HepG2 (cell line): ENCODE measurements around the gene MED10. TPM values are rescaled to one million over a fixed set of nuclear protein-coding genes. Genes with fewer than 3 reads are reported as not detected.

Experiments used
- ATAC-seq: fragments of 200-7000 bp; cut with Tn5 transposase; 3 replicates; pipeline ENCODE4 v1.9.1; 2020; ENCODE audit warnings: mild to moderate bottlenecking, moderate library complexity
- BruUV-seq: library from RNA; stranded (reverse); fragments of 400-500 nt; replicated peaks from 2 replicates; lab custom pipeline; 2021; lab: Mats Ljungman, UMichigan
- CTCF ChIA-PET: fragments of 300-600 bp; formaldehyde crosslinking; extraction: SDS; loops from one replicate; lab custom pipeline; 2021; ENCODE audit warnings: low total read pairs, inconsistent platforms, low intra/inter-chr PET ratio; lab: Yijun Ruan, JAX
- POLR2A ChIA-PET: fragments of 350-600 bp; sonication (Branson Sonifier 250); formaldehyde crosslinking; loops from one replicate; lab custom pipeline; 2020; ENCODE audit warnings: antibody characterized with exemption, inconsistent platforms; lab: Yijun Ruan, JAX
- DNase-seq: peaks from one replicate; pipeline ENCODE4 v3.0.0-alpha.2; 2015; ENCODE audit warnings: low spot score
- FAIRE-seq: peaks from 3 replicates; lab custom pipeline; 2011; peaks lifted over from hg19 to GRCh38; lab: Jason Lieb, UNC
- H2AFZ ChIP-seq: one replicate; pipeline ENCODE4 v1.6.1; 2011; ENCODE audit warnings: low read length, inconsistent platforms
- H3K27ac ChIP-seq: fragments of 300-600 bp; 3 replicates; pipeline ENCODE4 v1.8.0; 2011; ENCODE audit warnings: mixed run types, mild to moderate bottlenecking, mixed read lengths, low read length, inconsistent platforms; ENCODE audit not compliant: insufficient read depth; ENCODE audit errors: extremely low read length
- H3K27me3 ChIP-seq, 2 experiments: fragments of 200-600 bp in 1 of 2; 2 replicates in 1 of 2; 3 replicates in 1 of 2; pipeline versions ENCODE4 v1.6.0 to v1.8.0; 2011; ENCODE audit warnings: low read length in 2 of 2, mild to moderate bottlenecking in 2 of 2, moderate library complexity in 2 of 2, inconsistent platforms in 1 of 2; ENCODE audit not compliant: insufficient read depth in 2 of 2, control insufficient read depth in 1 of 2
- H3K36me3 ChIP-seq, 2 experiments: fragments of 200-600 bp in 1 of 2; replicated peaks in 1 of 2; 2 replicates in 1 of 2; 3 replicates in 1 of 2; pipeline versions ENCODE4 v1.5.1 to v1.8.0; 2011; ENCODE audit warnings: low read length in 2 of 2, inconsistent platforms in 1 of 2; ENCODE audit not compliant: insufficient read depth in 2 of 2, control insufficient read depth in 1 of 2
- H3K4me1 ChIP-seq: 2 replicates; pipeline ENCODE4 v1.5.1; 2012; ENCODE audit warnings: low read length, inconsistent platforms; ENCODE audit not compliant: insufficient read depth
- H3K4me2 ChIP-seq: 2 replicates; pipeline ENCODE4 v1.6.0; 2011; ENCODE audit warnings: low read depth, low read length, inconsistent platforms
- H3K4me3 ChIP-seq, 3 experiments: fragments of 200-600 bp in 1 of 3; sonication (generic), shearing (Covaris generic) in 1 of 3; replicated peaks in 1 of 3; 2 replicates each; pipeline ENCODE4 v1.5.1; 2011 to 2016; ENCODE audit warnings: low read length in 3 of 3, inconsistent platforms in 2 of 3, low read depth in 2 of 3, mild to moderate bottlenecking in 2 of 3, control low read depth in 1 of 3, mixed read lengths in 1 of 3; ENCODE audit not compliant: insufficient read depth in 1 of 3
- H3K79me2 ChIP-seq: one replicate; pipeline ENCODE4 v1.6.1; 2011; ENCODE audit warnings: low read length, inconsistent platforms; ENCODE audit not compliant: insufficient read depth
- H3K9ac ChIP-seq: 2 replicates; pipeline ENCODE4 v1.6.0; 2011; ENCODE audit warnings: mild to moderate bottlenecking, low read depth, low read length, inconsistent platforms; ENCODE audit not compliant: insufficient read depth
- H3K9me3 ChIP-seq: 2 replicates; pipeline ENCODE4 v1.5.1; 2012; ENCODE audit warnings: mild to moderate bottlenecking, low read length
- H4K20me1 ChIP-seq: 2 replicates; pipeline ENCODE4 v1.6.0; 2011; ENCODE audit warnings: inconsistent platforms, mild to moderate bottlenecking, low read length, moderate library complexity; ENCODE audit not compliant: insufficient read depth
- CREB1 ChIP-seq, 2 experiments: fragments of 450-650 bp in 1 of 2; IDR thresholded peaks; 2 replicates each; pipeline ENCODE4 v1.6.1; 2016 to 2017; ENCODE audit warnings: control low read depth in 1 of 2, mild to moderate bottlenecking in 1 of 2, missing compliant biosample characterization in 1 of 2, missing genetic modification characterization in 1 of 2
- FOXA1 ChIP-seq, 2 experiments: fragments of 450-650 bp in 1 of 2; sonication (generic) in 1 of 2; formaldehyde crosslinking in 1 of 2; IDR thresholded peaks; 2 replicates each; pipeline versions ENCODE4 v1.4.0 to v1.6.1; 2016 to 2020; ENCODE audit warnings: missing genetic modification reagents in 1 of 2
- MAFF ChIP-seq: IDR thresholded peaks from 2 replicates; pipeline ENCODE4 v1.6.1; 2011; ENCODE audit warnings: low read depth, low read length, improper control_type of control experiment
- MAFK ChIP-seq, 2 experiments: IDR thresholded peaks in 1 of 2; conservative IDR thresholded peaks in 1 of 2; 2 replicates each; pipeline ENCODE4 v1.6.1; 2011; ENCODE audit warnings: improper control_type of control experiment in 2 of 2, low read length in 2 of 2
- ZNF713 ChIP-seq: sonication (generic); formaldehyde crosslinking; IDR thresholded peaks from 2 replicates; pipeline ENCODE4 v1.4.0; 2020; ENCODE audit warnings: mild to moderate bottlenecking, missing genetic modification reagents
- WGBS: methylation state at CpG from one replicate; pipeline ENCODE4 v1.1.6; 2017; ENCODE audit warnings: low lambda C conversion rate; 5-methylcytosine and 5-hydroxymethylcytosine counted together
- in situ Hi-C: cut with HindIII; loops from 2 replicates; pipeline ENCODE4 v1.10.0; 2017; ENCODE audit warnings: low pct_unique_long_range_greater_than_20kb; ENCODE audit not compliant: extremely low pct_ligation_motif_present
- intact Hi-C: fragments of 100-400 bp; cut with micrococcal nuclease; formaldehyde crosslinking; loops from one replicate; pipeline ENCODE4 v1.10.0; 2022; ENCODE audit not compliant: unreplicated experiment
- polyA plus RNA-seq, 8 experiments: library from polyadenylated mRNA; depleted of rRNA in 3 of 8; stranded (reverse) in 7 of 8; unstranded in 1 of 8; fragments of >200 nt; fragmentation: Illumina TruSeq in 4 of 8; extraction: Trizol in 4 of 8; gene quantifications; 2 replicates each; pipeline versions ENCODE4 v1.2.1 to v1.2.3, GENCODE V29; 2011 to 2016; ENCODE audit warnings: low read depth in 4 of 8, missing spikeins in 1 of 8, mixed read lengths in 1 of 8; ENCODE audit not compliant: insufficient read depth in 1 of 8
- total RNA-seq, 5 experiments: library from RNA; depleted of rRNA; stranded (reverse); fragments of >200 nt; fragmentation: Illumina TruSeq; extraction: Trizol; gene quantifications; 2 replicates each; pipeline ENCODE4 v1.2.3, GENCODE V29; 2016; ENCODE audit warnings: low read depth in 1 of 5

Gene MED10
- total and polyA plus RNA-seq, 2 of the 13 experiments (the other 11 are each of a cell fraction or from before 2014, with no cell fraction given), result 11.2 to 23.7 TPM

DNA sequence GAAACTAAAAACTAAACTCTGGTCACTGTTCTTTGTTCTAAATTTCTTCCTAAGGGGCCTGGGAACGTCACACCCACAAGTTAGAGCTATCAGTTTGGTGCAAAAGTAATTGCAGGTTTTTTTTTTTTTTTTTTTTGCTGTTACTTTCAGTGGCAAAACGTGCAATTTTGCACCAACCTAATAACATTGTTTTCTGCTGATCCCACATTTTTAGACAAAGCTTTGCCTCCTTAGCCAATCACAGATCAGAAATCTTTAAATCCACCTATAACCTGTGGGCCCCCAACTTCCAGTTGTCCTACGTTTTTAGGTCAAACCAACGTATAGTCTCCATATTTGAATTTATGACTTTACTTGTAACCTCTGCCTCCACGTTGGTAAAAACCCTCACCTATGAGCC is 11.1 kb upstream of the MED10 start:
- H3K27ac ChIP-seq, result no peak overlapping the region
- 1% methylated on average over 5 of the region's 5 CpGs for WGBS
- no peaks in the 10 kb centered on the region for H3K9me3 ChIP-seq
- BruUV-seq, result no TSS peak
- peaks cover 0 to 24% of the 10 kb centered on the region in 2 experiments; a peak in 2 of 5 replicates for H3K27me3 ChIP-seq
- H3K36me3 ChIP-seq, result no peaks in the 10 kb centered on the region
- CTCF ChIA-PET, result no interaction called here
- no peaks in the 10 kb centered on the region; the same call in 1 of the 2 replicates for H4K20me1 ChIP-seq
- peak; percentile 63 for TF ChIP-seq MAFF
- no peak for TF ChIP-seq ZNF713 (CRISPR knock-in tag)
- peak; percentile 66 to 70 for TF ChIP-seq MAFK (conservative IDR thresholded peaks at IDR 0.05 in 1 of 2, IDR thresholded peaks at IDR 0.05 in 1 of 2; ENCODE audit: low read length in 2 of 2)
- no peaks in the 10 kb centered on the region for H3K4me1 ChIP-seq
- no peak overlapping the region for H3K9ac ChIP-seq
- H3K79me2 ChIP-seq, result no peaks in the 10 kb centered on the region
- in situ Hi-C loops (loop anchor here (25.0 kb wide), 1 partner anchor 348 kb away; no protein-coding TSS in a partner anchor), intact Hi-C loops (no loop called here)
- no peak for FAIRE-seq
- no peak overlapping the region for H3K4me2 ChIP-seq
- H3K4me3 ChIP-seq, result no peak overlapping the region
- ATAC-seq, result no peak
- POLR2A ChIA-PET, result no interaction called here
- H2AFZ ChIP-seq, result no peak overlapping the region
- no peak for DNase-seq

DNA sequence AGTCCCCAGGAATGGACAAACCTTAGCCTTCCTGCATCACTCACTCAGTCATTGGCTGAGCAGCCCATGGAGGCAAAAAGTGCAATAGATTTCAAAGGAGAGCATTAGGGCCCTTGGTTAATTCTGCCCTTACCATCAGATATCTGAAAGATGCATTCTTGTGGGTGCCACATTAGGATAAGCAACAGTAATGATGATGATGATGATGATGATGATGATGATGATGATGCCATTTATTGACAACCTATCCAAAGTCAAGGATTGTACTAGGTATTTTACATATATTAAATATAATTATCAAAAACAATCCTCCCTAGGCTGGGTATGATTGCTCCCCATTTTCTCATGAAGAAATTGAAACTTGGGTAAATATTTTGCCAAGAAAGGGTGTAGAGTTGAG is 9.6 kb upstream of the MED10 start:
- DNase-seq (no peak), ATAC-seq (no peak), FAIRE-seq (no peak)
- TF ChIP-seq FOXA1 (IDR thresholded peaks at IDR 0.05) (no peak), FOXA1 (CRISPR knock-in tag; IDR thresholded peaks at IDR 0.05) (no peak), CREB1 (IDR thresholded peaks at IDR 0.05) (peak; percentile 78), CREB1 (CRISPR knock-in tag; IDR thresholded peaks at IDR 0.05) (no peak)
- ChIA-PET CTCF (no interaction called here), POLR2A (no interaction called here)
- Histone ChIP-seq H3K36me3 (no peaks in the 10 kb centered on the region), H3K4me2 (no peak overlapping the region), H2AFZ (no peak overlapping the region), H3K27me3 (peaks cover 0 to 16% of the 10 kb centered on the region in 2 experiments; a peak in 2 of 5 replicates), H3K79me2 (no peaks in the 10 kb centered on the region), H3K4me3 (no peak overlapping the region), H3K9me3 (no peaks in the 10 kb centered on the region), H4K20me1 (no peaks in the 10 kb centered on the region; the same call in 1 of the 2 replicates), H3K9ac (no peak overlapping the region), H3K4me1 (peaks cover 9% of the 10 kb centered on the region; the same call in 1 of the 2 replicates), H3K27ac (no peak overlapping the region)
- intact Hi-C loops (no loop called here), in situ Hi-C loops (loop anchor here (25.0 kb wide), 1 partner anchor 349 kb away; no protein-coding TSS in a partner anchor)
- BruUV-seq, result no TSS peak
